Hepatocyte (in vitro differentiated cells): ENCODE data around the gene SNAP25.

Experiments used
- EZH2 ChIP-seq: fragments of 200-600 bp; sonication (generic); IDR thresholded peaks from 2 replicates; pipeline ENCODE4 v1.6.1; 2016; ENCODE audit warnings: antibody characterized with exemption, mild to moderate bottlenecking, borderline replicate concordance
- EZH2phosphoT487 ChIP-seq: fragments of 200-600 bp; sonication (generic); IDR thresholded peaks from one replicate; pipeline ENCODE4 v1.6.1; 2018; ENCODE audit warnings: antibody characterized with exemption, mild to moderate bottlenecking, low read depth, moderate library complexity; ENCODE audit not compliant: unreplicated experiment, severe bottlenecking
- TF ChIP-seq, protein P1 (sequence below): fragments of 200-600 bp; sonication (generic); IDR thresholded peaks from 2 replicates; pipeline ENCODE4 v1.5.1; 2016; ENCODE audit warnings: antibody characterized with exemption, mild to moderate bottlenecking; ENCODE audit not compliant: poor library complexity

DNA sequence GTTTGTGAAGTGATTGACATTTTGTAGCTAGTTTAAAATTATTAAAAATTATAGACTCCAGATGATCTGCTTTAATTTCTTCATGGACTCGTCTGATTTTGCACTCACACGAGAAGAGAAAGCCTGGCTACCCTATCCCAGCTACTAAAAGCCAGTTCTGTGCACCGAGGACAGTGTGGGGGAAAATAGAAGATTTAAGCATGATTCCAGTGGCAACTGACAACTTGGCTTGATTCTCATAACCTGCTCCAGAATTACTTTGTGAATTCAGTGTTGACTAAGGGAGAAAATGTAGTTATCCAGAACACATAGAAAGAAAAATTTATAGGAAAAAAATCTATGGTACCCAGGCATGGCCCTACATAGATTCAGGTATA lies 88.7 kb downstream of the SNAP25 start:
- TF ChIP-seq EZH2phosphoT487 (no peak), EZH2 (no peak)
- TF ChIP-seq, protein P1, sequence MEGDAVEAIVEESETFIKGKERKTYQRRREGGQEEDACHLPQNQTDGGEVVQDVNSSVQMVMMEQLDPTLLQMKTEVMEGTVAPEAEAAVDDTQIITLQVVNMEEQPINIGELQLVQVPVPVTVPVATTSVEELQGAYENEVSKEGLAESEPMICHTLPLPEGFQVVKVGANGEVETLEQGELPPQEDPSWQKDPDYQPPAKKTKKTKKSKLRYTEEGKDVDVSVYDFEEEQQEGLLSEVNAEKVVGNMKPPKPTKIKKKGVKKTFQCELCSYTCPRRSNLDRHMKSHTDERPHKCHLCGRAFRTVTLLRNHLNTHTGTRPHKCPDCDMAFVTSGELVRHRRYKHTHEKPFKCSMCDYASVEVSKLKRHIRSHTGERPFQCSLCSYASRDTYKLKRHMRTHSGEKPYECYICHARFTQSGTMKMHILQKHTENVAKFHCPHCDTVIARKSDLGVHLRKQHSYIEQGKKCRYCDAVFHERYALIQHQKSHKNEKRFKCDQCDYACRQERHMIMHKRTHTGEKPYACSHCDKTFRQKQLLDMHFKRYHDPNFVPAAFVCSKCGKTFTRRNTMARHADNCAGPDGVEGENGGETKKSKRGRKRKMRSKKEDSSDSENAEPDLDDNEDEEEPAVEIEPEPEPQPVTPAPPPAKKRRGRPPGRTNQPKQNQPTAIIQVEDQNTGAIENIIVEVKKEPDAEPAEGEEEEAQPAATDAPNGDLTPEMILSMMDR, result no peak
